A673 (cell line): ENCODE data around the gene DIPK1B.

Experiments used
- EZH2 ChIP-seq: fragments of 200-600 bp; sonication (generic); IDR thresholded peaks from 2 replicates; pipeline ENCODE4 v1.6.1; 2017; ENCODE audit warnings: borderline replicate concordance, low read depth, mild to moderate bottlenecking, mixed read lengths, antibody characterized with exemption, low read length; ENCODE audit not compliant: poor library complexity, severe bottlenecking
- TF ChIP-seq, protein P1 (sequence below): fragments of 300-800, 200-600 bp; sonication (generic); conservative IDR thresholded peaks from 2 replicates; pipeline ENCODE4 v1.5.1; 2017; ENCODE audit warnings: low read depth, mild to moderate bottlenecking, antibody characterized with exemption, low read length, moderate library complexity, mixed read lengths

DNA sequence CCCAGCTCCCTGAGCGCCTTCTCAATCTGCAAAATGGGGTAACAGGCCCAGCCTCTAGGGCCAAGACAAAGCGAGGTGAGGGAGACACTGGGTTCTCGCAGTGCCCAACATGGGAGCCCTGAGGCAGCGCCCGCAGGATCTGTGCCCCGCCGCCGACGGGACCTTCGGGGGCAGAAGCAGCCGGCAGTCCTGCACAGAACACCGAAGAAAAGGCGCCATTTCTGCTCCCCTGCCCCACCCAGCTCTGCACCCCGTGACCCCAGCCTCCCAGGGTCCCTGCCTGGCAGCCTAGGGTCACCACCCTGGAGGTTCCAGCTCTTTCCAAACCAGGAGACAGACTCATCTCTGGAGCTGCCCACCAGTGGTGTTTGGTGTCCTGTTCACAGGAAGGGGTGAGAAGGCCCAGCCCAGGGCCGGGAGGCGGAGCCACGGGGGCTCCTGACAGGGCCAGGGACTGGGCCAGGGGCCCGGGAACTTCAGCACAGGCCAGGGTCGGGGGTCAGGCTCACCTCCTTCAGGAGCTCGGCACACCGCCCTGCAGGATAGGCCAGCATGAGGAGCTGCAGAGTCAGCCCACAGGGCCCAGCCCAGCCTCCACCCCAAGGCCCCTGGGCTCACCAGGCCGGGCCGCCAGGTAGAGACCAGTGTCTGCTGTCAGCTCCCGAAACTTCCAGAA is 42.4 kb downstream of the DIPK1B start:
- TF ChIP-seq, protein P1, sequence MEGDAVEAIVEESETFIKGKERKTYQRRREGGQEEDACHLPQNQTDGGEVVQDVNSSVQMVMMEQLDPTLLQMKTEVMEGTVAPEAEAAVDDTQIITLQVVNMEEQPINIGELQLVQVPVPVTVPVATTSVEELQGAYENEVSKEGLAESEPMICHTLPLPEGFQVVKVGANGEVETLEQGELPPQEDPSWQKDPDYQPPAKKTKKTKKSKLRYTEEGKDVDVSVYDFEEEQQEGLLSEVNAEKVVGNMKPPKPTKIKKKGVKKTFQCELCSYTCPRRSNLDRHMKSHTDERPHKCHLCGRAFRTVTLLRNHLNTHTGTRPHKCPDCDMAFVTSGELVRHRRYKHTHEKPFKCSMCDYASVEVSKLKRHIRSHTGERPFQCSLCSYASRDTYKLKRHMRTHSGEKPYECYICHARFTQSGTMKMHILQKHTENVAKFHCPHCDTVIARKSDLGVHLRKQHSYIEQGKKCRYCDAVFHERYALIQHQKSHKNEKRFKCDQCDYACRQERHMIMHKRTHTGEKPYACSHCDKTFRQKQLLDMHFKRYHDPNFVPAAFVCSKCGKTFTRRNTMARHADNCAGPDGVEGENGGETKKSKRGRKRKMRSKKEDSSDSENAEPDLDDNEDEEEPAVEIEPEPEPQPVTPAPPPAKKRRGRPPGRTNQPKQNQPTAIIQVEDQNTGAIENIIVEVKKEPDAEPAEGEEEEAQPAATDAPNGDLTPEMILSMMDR = no peak
- TF ChIP-seq EZH2 = no peak
